Measurements from ENCODE around the gene GAGE10. TPM values are rescaled to one million over a fixed set of nuclear protein-coding genes. Genes with fewer than 3 reads are reported as not detected.

Gene GAGE10
- total RNA-seq, 1 experiment from 2014 or later = not detected

DNA sequence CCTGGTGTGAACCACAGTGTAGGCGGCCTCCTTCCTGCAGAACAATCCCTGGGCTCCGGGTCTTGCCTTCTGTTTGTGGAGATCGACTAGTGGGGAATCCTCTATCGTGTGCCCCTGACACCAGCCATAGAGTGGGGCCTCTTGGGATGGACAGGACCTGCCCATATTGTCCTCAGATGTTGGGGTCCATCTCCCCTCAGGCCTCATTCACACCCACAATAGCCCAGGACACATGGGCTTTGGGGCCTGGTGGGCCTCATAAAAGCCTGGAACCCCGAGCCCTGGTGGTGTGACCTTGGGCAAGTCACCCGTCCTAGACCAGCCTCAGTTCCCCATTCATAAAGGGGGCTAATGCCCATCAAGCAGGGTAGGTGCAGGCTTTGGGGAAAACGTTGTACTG lies 13.2 kb upstream of the GAGE10 start:
- H3K27me3 ChIP-seq (ENCODE audit: control insufficient read depth, insufficient read depth, low read length) = no peaks in the 10 kb centered on the region
- CTCF ChIA-PET = no interaction called here
- no peaks in the 10 kb centered on the region for H3K36me3 ChIP-seq (ENCODE audit: control insufficient read depth, insufficient read depth, low read length)
- DNase-seq (ENCODE audit: low read depth, low spot score) (no peak), ATAC-seq (no peak)
- POLR2A ChIA-PET = no interaction called here
- no peaks in the 10 kb centered on the region for H3K4me1 ChIP-seq (ENCODE audit: control insufficient read depth, insufficient read depth, low read length)
- BruUV-seq (replicated peaks) = no TSS peak
- no peak overlapping the region for H3K27ac ChIP-seq (ENCODE audit: low read length)
- intact Hi-C loops (cut with micrococcal nuclease; ENCODE audit: unreplicated experiment) = no loop called here
- H3K9me3 ChIP-seq (ENCODE audit: control insufficient read depth, insufficient read depth, low read depth, low read length) = no peaks in the 10 kb centered on the region
- in situ Hi-C loops (cut with HindIII; ENCODE audit: low pct_unique_long_range_greater_than_20kb, low sequenced_read_pairs) = no loop called here
- TF ChIP-seq POLR2AphosphoS5 (IDR thresholded peaks at IDR 0.05; ENCODE audit: low read depth, low read length) (no peak), TCF7L2 (IDR thresholded peaks at IDR 0.05; ENCODE audit: low read depth, low read length) (no peak), REST (IDR thresholded peaks at IDR 0.05; ENCODE audit: insufficient read depth in 1 of 2, low read depth in 2 of 2, low read length in 1 of 2) (no peak), SIN3A (IDR thresholded peaks at IDR 0.05; ENCODE audit: borderline replicate concordance, insufficient read depth, low read depth, low read length) (no peak)
- TF ChIP-seq, protein P1, sequence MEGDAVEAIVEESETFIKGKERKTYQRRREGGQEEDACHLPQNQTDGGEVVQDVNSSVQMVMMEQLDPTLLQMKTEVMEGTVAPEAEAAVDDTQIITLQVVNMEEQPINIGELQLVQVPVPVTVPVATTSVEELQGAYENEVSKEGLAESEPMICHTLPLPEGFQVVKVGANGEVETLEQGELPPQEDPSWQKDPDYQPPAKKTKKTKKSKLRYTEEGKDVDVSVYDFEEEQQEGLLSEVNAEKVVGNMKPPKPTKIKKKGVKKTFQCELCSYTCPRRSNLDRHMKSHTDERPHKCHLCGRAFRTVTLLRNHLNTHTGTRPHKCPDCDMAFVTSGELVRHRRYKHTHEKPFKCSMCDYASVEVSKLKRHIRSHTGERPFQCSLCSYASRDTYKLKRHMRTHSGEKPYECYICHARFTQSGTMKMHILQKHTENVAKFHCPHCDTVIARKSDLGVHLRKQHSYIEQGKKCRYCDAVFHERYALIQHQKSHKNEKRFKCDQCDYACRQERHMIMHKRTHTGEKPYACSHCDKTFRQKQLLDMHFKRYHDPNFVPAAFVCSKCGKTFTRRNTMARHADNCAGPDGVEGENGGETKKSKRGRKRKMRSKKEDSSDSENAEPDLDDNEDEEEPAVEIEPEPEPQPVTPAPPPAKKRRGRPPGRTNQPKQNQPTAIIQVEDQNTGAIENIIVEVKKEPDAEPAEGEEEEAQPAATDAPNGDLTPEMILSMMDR (IDR thresholded peaks at IDR 0.05) = no peak
- no peak overlapping the region for H3K4me3 ChIP-seq (ENCODE audit: low read depth in 2 of 2, low read length in 2 of 2)

DNA sequence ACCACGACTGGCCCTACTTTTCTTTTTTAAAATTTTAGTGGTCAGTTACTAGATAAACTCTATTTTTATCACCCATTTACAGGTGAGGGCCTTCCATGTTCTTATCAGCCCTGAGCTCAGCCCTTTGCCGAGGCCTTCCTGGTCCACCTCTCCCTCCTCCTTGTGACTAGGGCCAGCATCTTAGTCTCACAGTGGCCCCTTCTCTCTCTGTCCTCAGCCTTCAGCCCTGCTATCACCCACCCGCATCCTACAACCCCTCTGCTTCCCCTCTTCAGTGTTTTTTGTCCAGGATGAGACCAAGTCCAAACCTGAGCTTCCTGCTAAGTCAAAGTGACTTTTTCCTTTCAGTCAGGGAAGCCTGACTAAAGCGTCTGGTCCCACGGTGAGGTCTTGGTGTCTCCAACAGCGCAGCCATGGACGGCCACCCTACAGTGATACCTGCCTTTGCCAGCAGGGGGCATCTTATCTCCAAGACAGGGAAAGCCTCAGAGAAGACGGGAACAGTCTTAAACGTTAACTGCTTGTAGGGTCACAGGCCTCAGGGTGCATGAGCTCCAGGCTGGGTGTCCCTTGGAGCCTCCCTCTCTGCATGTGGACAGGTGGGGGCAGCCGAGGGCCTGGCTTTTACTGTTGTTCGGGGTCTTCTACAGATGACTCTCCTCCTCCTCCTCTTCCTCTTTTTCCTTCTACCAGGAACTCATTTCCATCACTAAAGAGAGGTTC lies 11.7 kb upstream of the GAGE10 start:
- no peaks in the 10 kb centered on the region for H3K4me1 ChIP-seq (ENCODE audit: control insufficient read depth, insufficient read depth, low read length)
- DNase-seq (ENCODE audit: low read depth, low spot score) (peak; percentile 28), ATAC-seq (peak; percentile 91)
- POLR2A ChIA-PET = no interaction called here
- TF ChIP-seq REST (IDR thresholded peaks at IDR 0.05; ENCODE audit: insufficient read depth in 1 of 2, low read depth in 2 of 2, low read length in 1 of 2) (no peak), SIN3A (IDR thresholded peaks at IDR 0.05; ENCODE audit: borderline replicate concordance, insufficient read depth, low read depth, low read length) (no peak), TCF7L2 (IDR thresholded peaks at IDR 0.05; ENCODE audit: low read depth, low read length) (no peak), POLR2AphosphoS5 (IDR thresholded peaks at IDR 0.05; ENCODE audit: low read depth, low read length) (no peak)
- TF ChIP-seq, protein P1 (IDR thresholded peaks at IDR 0.05) = peak; percentile 85
- no peaks in the 10 kb centered on the region for H3K36me3 ChIP-seq (ENCODE audit: control insufficient read depth, insufficient read depth, low read length)
- H3K9me3 ChIP-seq (ENCODE audit: control insufficient read depth, insufficient read depth, low read depth, low read length) = no peaks in the 10 kb centered on the region
- in situ Hi-C loops (cut with HindIII; ENCODE audit: low pct_unique_long_range_greater_than_20kb, low sequenced_read_pairs) = no loop called here
- H3K27me3 ChIP-seq (ENCODE audit: control insufficient read depth, insufficient read depth, low read length) = no peaks in the 10 kb centered on the region
- intact Hi-C loops (cut with micrococcal nuclease; ENCODE audit: unreplicated experiment) = loop anchor here (1.0 kb wide), 1 partner anchor 463 kb away; no protein-coding TSS in a partner anchor
- H3K4me3 ChIP-seq (ENCODE audit: low read depth in 2 of 2, low read length in 2 of 2) = no peak overlapping the region
- BruUV-seq (replicated peaks) = no TSS peak
- no peak overlapping the region for H3K27ac ChIP-seq (ENCODE audit: low read length)
- CTCF ChIA-PET = interaction anchor here (1.1 kb wide), 1 partner anchor 23 kb away, joined by 3 read pairs; no protein-coding TSS in a partner anchor

All from Panc1 (cell line).